D341Med (cell line): ENCODE measurements around the gene RABGAP1L.
"Not testable (repeated sequence)": the region's sequence is repeated elsewhere in the genome, so short reads cannot be mapped to it uniquely, and the experiment has no call there.

Experiments
- DNase-seq: peaks from one replicate; pipeline ENCODE4 v3.0.0; 2012; ENCODE audit warnings: low spot score

RABGAP1L gene

DNA sequence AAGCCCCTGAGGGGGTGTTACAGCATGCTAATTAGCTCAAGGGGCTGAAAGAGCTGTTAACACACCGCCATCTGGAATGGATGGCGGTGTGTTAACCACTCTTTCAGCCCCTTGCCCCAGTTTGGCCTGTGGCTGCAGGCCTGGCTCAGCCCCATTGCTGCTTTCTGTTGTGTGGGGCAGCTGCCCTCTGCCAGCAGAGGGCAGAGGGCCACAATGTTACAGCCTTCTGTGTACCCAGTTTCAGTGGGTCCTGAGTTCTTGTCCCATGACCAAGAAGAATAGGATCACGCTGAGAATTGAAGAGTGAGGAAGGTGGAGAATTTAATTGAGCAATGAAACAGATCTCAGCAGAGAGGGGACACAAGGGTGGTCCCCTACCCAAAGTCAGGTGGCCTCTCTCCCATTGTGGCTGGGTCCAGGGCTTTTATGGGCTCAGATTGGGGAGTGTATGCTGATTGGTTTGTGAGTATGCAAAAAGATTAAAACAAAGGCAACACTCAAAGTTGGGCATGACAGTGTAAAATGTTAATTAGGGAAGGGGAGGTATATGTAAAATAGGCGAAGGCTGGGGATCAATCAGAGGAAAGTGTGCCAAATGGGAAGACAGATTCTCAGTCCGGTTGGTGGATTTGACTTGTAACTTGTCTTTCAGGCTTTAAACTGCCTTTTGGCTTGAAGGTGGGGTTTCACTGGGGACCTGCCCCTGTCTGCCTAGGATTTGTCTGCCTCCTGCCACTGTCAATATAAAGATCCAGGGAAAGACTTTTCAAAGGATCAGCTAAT lies 142.2 kb downstream of the RABGAP1L start:
- DNase-seq: no peak

DNA sequence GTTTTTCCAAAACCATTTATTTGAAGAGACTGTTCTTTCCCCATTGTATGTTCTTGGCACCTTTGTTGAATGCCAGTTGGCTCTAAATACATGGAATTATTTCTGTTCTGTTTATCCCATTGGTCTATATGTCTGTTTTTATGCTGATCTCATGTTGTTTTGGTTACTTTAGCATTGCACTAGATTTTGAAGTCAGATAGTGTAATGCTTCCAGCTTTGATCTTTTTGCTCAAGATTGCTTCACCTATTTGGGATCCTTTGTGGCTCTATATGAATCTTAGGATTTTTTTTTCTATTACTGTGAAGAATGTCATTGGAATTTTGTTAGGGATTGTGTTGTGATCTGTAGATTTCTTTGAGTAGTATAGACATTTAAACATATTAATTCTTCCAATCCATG lies 149.3 kb downstream of the RABGAP1L start:
- no peak for DNase-seq

DNA sequence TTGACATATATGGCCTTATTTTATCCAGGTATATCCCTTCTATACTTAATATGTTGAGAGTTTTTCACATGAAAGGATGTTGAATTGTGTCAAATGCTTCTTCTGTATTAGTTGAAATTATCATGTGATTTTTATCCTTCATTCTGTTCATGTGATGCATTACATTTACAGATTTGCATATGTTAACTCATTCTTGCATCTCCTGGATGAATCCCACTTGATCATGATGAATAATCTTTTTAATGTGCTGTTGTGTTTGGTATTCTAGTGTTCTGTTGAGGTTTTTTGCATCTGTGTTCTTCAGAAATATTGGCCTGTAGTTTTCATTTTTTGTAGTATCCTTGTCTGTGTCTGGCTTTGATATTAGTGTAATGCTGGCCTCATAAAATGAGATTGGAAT lies 150.2 kb downstream of the RABGAP1L start:
- DNase-seq: no peak

DNA sequence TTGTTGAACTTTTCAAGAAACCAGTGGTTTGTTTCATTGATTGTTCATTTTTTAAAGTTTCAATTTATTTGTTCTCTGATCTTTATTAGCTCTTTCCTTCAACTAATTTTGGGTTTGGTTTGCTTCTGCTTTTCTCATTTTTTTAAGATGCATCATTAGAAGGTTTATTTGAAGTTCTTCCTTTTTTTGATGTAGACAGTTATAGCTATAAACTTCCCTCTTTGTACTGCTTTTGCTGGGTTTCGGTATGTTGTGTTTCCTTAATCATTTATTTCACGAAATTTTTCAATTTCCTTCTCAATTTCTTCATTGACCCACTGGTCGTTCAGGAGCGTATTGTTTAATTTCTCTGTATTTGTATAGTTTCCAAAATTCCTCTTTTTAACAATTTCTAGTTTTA lies 155.1 kb downstream of the RABGAP1L start:
- no peak for DNase-seq

DNA sequence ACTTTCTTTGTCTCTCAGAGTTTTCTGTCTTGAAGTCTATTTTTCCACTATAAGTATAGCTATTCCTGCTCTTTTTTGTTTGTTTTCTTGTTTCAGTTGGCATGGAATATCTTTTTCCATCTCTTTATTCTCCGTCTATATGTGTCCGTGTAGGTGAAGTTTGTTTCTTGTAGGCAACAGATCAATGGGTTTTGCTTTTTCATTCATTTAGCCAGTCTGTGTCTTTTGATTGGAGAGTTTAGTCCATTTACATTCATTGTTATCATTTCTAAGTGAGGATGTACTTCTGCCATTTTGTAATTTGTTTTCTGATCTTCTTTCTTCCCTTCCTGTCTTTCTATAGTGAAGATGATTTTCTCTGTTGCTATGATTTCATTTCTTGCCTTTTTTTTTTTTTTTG lies 155.9 kb downstream of the RABGAP1L start:
- no peak for DNase-seq

DNA sequence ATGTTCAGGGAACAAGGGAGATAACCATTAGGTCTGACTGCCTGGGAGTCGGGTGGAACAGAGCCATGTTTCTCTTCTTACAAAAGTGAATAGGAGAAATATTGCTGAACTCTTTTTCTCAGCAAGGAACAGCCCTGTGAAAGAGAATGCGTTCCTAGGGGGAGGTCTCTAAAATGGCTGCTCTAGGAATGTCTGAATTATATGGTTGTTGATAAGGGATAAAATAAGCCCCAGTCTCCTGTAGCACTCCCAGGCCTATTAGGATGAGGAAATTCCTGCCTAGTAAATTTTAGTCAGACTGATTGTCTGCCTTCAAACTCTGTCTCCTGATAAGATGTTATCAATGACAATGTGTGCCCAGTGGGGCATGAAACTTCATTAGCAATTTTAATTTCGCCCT lies 161.6 kb downstream of the RABGAP1L start:
- DNase-seq: not testable (repeated sequence)

DNA sequence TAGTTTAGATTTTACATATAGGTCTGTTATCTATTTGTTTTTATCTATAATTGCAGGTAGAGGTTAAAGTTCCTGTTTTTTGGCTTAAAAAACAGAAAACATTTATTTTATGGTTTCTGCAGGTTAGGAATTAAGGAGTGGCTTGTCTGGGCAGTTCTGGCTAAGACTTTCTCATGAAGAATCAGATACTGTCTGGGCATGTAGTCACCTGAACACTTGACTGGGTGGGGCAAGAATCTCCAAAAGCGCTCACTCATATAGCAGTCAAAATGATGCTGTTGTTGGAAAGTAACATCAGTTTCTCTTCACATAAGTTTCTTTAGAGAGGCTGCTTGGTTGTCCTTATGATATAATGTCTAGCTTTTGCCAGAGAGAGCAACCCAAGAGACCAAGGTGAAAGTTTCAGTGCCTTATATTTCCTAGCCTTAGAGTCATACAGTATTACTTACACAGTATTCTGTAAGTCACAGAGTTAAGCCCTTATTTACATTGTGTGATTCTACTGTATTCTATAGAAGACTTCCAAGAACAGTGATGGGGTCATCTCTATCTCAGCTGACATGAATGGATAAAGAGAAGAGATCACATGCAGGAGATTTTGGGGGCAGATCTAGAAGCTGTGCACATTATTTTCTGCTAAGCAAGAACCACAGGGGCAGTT lies 163.0 kb downstream of the RABGAP1L start:
- DNase-seq: no peak

DNA sequence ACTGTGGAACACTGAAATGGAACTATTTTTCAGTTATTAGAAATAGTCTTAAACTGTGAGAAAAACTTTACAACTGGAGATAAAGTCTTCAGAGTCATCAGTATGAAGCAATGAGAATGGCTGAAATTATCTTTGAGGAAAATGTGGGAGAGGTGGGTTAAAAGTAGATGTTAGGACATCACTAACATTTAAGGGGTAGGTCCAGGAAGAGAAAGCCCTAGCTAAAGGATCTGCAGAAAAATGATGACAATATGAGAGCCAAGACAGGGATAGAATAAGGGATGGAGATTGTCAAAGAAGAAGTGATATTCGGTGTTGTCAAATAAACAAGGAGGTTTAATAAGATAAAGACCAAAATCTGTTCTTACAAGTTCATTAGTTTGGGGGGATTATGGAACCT lies 165.2 kb downstream of the RABGAP1L start:
- DNase-seq: no peak

DNA sequence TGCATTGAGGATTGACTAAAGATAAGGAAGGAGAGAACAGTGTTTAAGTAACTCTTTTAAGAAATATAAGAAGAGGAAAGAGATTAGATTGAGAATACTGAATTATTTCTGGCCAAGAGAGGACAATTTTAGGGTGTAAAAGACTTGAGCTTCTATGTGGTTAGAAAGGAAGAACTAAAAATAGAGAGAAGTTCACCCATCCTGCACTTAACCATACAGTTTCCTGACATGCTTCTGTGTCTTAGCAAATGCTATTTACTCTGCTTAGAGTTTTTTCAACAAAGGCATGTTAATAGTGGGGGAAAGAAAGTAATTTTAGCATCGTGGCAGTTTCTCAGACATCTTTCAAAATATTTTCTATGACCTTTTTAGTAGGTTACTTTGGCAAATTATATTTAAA lies 165.6 kb downstream of the RABGAP1L start:
- DNase-seq: no peak

DNA sequence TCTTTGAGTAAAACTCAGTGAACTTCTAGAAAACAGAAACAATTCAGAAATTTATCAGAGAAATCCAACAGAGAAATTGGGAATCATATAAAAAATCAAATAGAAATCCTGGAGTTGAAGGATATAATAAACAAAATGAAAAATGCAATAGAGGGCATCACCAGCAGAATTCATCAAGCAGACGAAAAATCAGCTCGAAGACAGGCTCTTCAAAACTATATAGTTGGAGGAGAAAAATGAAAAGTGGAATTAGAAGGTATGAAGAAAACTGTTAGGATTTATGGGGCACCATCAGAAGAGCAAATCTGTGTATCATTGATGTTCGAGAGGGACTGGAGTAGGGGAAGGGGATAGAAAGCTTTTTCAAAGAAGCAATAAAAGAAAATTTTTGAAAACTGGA lies 167.0 kb downstream of the RABGAP1L start:
- DNase-seq: no peak

DNA sequence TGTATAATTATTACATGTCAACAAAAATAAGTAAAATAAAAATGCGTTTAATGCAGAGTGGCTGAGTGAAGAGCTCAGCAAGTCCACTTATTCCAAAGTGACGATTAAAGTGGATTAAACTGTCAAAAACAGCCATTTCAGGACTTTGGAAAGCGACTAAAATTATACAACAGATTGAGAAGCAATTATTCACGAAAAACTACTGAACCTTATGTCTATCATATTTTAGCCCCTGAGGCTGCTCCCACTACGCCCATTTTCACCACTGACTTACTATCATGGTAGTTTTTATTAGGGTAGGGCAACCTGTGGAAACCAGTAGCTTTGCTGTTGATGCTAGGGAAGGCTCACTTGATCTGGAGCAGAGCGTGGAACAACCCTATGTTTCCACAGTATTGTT lies 174.1 kb downstream of the RABGAP1L start:
- DNase-seq: no peak

DNA sequence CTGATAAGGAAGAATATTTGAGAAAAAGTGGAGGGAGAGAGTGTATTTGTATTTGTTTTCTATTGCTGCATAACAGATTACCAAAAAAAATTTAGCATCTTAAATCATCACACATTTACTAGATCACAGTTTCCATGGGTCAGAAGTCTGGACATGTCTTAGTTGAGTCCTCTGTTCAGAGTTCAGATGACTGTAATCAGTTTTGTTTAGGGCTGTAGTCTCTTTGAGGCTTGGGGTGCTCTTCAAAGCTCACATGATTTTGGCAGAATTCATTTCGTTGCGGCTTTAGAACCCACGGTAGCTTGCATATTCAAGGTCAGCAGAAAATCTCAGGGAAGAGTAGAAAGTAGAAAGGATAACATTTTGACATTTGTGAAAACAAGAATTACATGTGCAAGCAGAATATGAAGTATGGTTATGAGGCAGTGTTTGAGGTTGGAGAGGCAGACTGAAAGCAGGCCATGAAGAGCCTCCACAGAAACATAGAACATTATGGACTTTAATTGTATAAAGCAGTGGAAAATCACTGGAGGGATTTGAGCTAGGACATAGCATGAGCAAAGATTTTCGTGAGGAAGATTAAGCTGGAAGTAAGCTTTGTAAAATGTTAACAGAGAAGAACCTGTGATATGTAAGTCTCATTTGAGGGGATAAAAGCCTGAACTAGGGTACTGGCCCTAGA lies 177.8 kb downstream of the RABGAP1L start:
- DNase-seq: no peak

DNA sequence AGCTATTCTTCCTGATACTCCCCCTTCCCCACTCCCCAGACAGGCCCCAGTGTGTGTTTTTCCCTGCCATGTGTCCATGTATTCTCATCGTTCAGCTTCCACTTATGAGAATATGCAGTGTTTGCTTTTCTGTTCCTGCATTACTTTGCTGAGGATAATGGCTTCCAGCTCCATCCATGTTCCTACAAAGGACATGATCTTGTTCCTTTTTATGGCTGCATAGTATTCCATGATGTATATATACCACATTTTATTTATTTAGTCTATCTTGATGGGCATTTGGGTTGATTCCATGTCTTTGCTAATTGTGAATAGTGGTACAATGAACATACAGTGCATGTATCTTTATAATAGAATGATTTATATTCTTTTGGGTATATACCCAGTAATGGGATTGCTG lies 181.1 kb downstream of the RABGAP1L start:
- DNase-seq: not testable (repeated sequence)

DNA sequence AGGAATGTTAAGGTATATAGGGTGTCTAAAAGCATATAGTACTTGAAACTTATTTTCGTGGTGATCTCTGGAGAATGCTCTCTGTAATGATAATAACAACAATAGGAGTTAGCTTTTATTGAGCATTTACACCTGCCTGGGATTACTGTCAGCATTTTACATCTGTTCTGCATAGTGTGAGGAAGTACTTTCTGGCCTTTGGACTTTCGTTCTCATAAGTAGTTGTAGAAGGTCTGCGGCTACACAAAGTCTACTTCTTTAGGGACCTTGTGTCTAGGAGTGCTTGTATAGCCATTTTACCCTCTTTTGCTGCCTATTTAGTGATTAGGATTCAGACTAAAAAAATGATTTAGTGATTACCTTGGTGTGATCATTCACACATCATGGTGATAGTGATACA lies 184.8 kb downstream of the RABGAP1L start:
- DNase-seq: no peak

DNA sequence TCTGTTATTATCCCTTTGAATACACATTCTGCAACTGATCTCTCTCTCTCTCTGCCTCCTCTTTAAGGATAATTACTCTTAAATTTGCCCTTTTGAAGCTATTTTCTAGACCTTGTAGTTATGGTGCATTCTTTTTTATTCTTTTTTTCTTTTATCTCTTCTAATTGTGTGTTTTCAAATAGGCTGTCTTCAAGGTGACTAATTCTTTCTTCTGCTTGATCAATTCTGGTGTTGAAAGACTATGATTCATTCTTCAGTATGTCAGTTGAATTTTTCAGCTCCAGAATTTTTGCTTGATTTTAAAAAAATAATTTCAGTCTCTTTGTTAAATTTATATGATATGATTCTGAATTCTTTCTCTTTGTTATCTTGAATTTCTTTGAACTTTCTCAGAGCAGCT lies 192.8 kb downstream of the RABGAP1L start:
- no peak for DNase-seq

DNA sequence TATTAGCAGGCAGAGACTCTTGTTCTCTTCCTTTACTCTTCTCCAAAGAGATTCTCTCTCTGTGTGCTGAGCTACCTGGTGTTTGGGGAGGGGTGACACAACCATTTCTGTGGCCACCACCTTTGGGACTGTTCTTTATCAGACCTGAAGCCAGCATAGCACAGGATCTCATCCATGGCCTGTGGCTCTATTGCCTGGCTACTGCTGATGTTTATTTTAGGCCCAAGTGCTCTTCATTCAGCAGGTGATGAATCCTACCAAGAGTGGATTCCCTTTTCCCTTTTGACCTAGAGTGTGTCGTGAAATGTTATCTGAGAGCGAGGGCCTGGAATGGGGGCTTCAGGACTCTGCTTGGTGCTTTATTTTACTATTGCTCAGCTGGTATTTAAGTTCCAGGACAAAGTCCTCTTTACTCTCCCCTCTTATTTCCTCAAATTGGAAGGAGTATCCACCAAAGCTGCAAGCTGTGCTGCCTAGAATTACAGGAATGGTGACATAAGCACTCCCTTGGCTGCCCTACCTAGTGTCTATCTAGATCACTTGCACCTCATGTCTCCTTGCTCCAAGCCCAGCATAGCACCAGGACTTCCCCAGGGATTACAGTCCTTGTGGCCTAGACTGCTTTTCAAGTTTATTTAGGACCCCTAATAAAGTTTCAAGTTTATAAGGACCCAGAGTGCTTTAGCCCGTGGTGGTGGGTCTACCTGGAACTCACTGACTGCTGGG lies 193.7 kb downstream of the RABGAP1L start:
- no peak for DNase-seq

DNA sequence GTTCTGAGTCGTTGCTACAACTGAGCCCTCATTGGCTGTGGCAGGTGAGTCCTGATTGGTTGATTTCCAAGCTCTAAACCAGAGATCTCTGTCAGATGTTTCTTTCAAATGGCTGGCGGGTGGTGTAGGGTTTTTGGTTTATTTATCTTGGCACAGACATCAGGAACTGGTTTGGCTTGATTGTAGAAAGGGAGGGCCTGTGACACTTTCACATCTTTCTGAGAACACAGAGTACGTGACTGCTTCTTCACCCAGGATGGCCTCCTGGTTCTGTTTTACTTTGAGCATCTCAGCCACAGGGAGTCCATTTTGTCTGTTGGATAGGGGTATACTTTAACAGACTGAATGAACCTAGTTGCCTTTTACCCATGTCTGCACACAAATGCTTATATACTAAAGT lies 199.0 kb downstream of the RABGAP1L start:
- DNase-seq: no peak

DNA sequence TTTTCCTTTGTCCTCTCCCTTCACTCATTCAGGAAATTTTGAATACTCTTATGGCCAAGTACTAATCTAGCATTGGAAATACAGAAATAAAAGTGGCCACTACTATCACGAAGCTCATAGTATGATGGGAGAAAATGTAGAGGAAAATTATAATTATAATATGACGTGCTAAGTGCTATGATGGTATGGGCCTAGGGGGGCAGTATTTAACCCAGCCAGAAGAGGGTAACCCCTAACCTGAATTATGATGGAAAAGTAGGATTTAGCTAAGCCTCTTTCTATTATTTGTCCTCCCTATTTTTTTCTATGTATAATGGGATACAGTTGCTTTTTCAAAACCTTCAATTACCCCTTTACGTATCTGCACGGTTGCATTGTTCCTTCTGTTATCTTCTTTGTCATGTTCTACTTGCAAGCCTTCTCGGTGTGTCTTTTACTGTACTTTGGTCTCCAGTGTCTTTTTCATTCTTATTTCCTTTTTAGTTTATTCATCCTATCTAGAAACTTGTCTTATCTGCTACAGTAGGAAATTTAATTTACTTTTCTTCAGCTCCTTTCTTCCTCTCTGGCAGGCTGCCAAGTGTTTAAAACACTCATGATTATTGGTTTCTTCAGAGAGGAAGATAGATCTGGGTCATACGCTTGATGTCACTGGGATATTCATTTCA lies 199.6 kb downstream of the RABGAP1L start:
- DNase-seq: no peak

DNA sequence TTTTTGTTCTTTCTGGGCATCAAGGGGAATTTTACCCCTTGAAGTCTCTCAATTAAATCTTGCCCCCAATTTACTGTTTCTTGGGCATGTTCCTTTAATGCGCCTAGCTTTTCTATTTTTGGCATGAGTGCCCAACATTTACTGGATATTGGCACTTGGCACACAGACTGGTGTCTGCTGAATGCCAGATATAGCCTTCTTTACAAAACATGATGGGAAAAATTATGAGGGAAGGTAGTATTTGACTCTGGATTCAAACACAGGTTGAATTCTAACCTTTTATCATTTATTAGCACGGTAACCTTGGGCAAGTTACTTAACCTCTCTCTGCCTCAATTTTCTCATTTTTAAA lies 200.1 kb downstream of the RABGAP1L start:
- no peak for DNase-seq

DNA sequence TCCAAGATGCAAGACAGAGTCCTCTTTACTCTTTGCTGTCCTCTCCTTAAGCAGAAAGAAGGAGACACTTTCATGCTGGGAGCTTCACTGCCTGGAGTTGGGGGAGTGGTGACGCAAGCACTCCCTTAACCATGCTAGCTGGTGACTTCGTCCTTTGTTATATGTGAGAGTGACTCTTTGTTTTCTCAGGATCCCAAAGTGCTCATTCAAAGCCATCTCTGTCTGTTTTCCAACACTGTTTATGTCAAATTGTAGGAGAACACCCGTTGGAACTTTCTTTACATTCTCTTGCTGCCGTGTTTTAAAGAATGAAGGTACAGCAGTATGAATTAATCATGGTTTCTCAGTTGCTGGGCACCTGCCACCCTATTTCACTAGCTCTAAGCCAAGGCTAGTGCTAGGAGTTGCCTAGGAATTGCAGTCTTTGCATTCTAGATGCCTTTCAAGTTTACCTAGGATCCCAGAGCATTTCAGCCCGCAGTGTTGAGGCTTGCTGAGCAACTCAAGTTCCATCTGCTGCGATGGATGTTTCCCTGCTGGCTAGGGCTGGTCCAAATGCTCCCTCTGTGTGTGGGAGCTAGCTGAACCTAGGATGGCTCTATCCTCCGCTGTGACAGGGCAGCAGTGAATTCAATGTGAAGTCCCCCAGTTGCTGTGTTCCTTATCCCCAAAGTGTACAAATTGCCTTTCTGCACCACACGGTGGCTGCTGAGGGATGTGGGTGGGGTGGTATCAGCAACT lies 205.8 kb downstream of the RABGAP1L start:
- no peak for DNase-seq

DNA sequence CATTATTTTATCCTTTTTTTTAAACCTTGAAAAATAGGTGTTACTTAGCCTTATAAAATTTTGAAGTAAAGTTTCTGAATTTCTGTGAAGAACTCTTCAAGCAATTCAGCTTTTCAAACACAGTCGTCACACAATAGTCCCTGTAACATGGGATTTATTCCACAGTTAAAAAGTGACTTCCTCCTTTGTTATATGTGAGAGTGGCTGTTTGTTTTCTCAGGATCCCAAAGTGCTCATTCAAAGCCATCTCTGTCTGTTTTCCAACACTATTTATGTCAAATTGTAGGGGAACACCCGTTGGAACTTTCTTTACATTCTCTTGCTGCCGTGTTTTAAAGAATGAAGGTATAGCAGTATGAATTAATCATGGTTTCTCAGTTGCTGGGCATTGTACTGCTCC lies 207.6 kb downstream of the RABGAP1L start:
- no peak for DNase-seq
